Measurements from ENCODE around the gene ZC3H7B.

DNA sequence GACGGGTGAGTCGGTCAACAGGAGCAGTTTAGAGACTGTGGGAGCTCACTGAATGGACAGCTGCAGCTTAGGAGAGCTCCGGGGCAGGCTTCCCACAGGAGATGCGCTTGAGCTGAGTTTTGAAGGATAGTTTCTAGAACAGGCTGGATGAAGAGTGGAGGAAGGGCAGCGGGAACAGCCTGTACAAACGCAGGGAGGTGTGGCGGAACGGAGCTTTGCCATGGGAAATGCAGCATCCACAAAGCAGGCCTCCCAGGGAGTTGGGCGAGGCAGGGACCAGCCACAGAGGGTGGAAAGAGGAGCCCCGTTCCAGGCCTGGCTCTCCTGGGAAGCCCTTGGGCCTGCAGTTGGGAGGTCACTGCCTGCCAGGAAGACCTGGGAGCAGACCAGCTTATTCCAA, 53.7 kb downstream of the ZC3H7B start:
- TF ChIP-seq EZH2 (IDR thresholded peaks at IDR 0.05; ENCODE audit: insufficient read depth, poor library complexity, severe bottlenecking) (no peak), EZH2phosphoT487 (IDR thresholded peaks at IDR 0.05; ENCODE audit: insufficient read depth, low read depth) (no peak)
